ENCODE results near the gene AGO3.

Gene AGO3

GRCh38 chr1:36024847-36025246, 93.9 kb downstream of the AGO3 start:
- no peak for TF ChIP-seq RARB (CRISPR knock-in tag; IDR thresholded peaks at IDR 0.05)
- peak; percentile 90 for TF ChIP-seq ISL1 (CRISPR knock-in tag; IDR thresholded peaks at IDR 0.05)
- peak; percentile 84 for ATAC-seq

- no peak for ATAC-seq
- no peak for TF ChIP-seq BACH2 (CRISPR knock-in tag; IDR thresholded peaks at IDR 0.05; ENCODE audit: borderline replicate concordance)
- TF ChIP-seq ZNF565 (CRISPR knock-in tag; conservative IDR thresholded peaks at IDR 0.05; ENCODE audit: low read depth): no peak
- TF ChIP-seq ESRRG (CRISPR knock-in tag; IDR thresholded peaks at IDR 0.05): no peak
- TF ChIP-seq PATZ1 (CRISPR knock-in tag; IDR thresholded peaks at IDR 0.05; ENCODE audit: borderline replicate concordance): no peak
- no peak for TF ChIP-seq POU6F1 (CRISPR knock-in tag; IDR thresholded peaks at IDR 0.05; ENCODE audit: borderline replicate concordance, low read depth)
- TF ChIP-seq GLIS3 (CRISPR knock-in tag; IDR thresholded peaks at IDR 0.05): no peak
- TF ChIP-seq ISL1 (CRISPR knock-in tag; IDR thresholded peaks at IDR 0.05): no peak
- TF ChIP-seq ZNF8 (CRISPR knock-in tag; IDR thresholded peaks at IDR 0.05): no peak
- no peak for TF ChIP-seq PPARA (CRISPR knock-in tag; IDR thresholded peaks at IDR 0.05; ENCODE audit: borderline replicate concordance)
- TF ChIP-seq ZC3H10 (CRISPR knock-in tag; IDR thresholded peaks at IDR 0.05): no peak
- no peak for TF ChIP-seq SNAI2 (CRISPR knock-in tag; IDR thresholded peaks at IDR 0.05)
- TF ChIP-seq TSHZ2 (CRISPR knock-in tag; IDR thresholded peaks at IDR 0.05): no peak
- TF ChIP-seq CSDC2 (CRISPR knock-in tag; IDR thresholded peaks at IDR 0.05): no peak
- no peak for TF ChIP-seq ZNF70 (CRISPR knock-in tag; IDR thresholded peaks at IDR 0.05)
Observed at GRCh38 chr1:36027766-36028165, 96.9 kb downstream of the AGO3 start.

GRCh38 chr1:36031441-36031840, 100.5 kb downstream of the AGO3 start:
- no peak for TF ChIP-seq BACH2 (CRISPR knock-in tag; IDR thresholded peaks at IDR 0.05; ENCODE audit: borderline replicate concordance)
- no peak for TF ChIP-seq SNAI2 (CRISPR knock-in tag; IDR thresholded peaks at IDR 0.05)
- TF ChIP-seq RARB (CRISPR knock-in tag; IDR thresholded peaks at IDR 0.05): no peak
- TF ChIP-seq ZNF565 (CRISPR knock-in tag; conservative IDR thresholded peaks at IDR 0.05; ENCODE audit: low read depth): no peak
- TF ChIP-seq POU6F1 (CRISPR knock-in tag; IDR thresholded peaks at IDR 0.05; ENCODE audit: borderline replicate concordance, low read depth): no peak
- no peak for TF ChIP-seq CSDC2 (CRISPR knock-in tag; IDR thresholded peaks at IDR 0.05)
- TF ChIP-seq PPARA (CRISPR knock-in tag; IDR thresholded peaks at IDR 0.05; ENCODE audit: borderline replicate concordance): no peak
- TF ChIP-seq ESRRG (CRISPR knock-in tag; IDR thresholded peaks at IDR 0.05): no peak
- TF ChIP-seq OSR1 (CRISPR knock-in tag; IDR thresholded peaks at IDR 0.05): no peak
- TF ChIP-seq ZNF8 (CRISPR knock-in tag; IDR thresholded peaks at IDR 0.05): no peak
- TF ChIP-seq ZFP30 (CRISPR knock-in tag; IDR thresholded peaks at IDR 0.05): no peak
- TF ChIP-seq ARNTL (CRISPR knock-in tag; IDR thresholded peaks at IDR 0.05; ENCODE audit: borderline replicate concordance, low read depth): no peak
- TF ChIP-seq PATZ1 (CRISPR knock-in tag; IDR thresholded peaks at IDR 0.05; ENCODE audit: borderline replicate concordance): no peak
- no peak for TF ChIP-seq CSRNP3 (CRISPR knock-in tag; IDR thresholded peaks at IDR 0.05)
- no peak for TF ChIP-seq ZFP3 (CRISPR knock-in tag; IDR thresholded peaks at IDR 0.05)
- TF ChIP-seq TCF4 (CRISPR knock-in tag; IDR thresholded peaks at IDR 0.05; ENCODE audit: borderline replicate concordance): no peak
- TF ChIP-seq ZC3H10 (CRISPR knock-in tag; IDR thresholded peaks at IDR 0.05): no peak
- TF ChIP-seq TOX (CRISPR knock-in tag; IDR thresholded peaks at IDR 0.05; ENCODE audit: borderline replicate concordance): no peak
- ATAC-seq: no peak

Measured in SK-N-SH treated with all-trans-retinoic acid at 6 μM for 48 hours (cell line).